Stomach (tissue), 4 donors: Measurements from ENCODE around the gene AGBL2.

Source experiments
- EP300 ChIP-seq: sonication (generic); formaldehyde crosslinking; IDR thresholded peaks from one replicate; pipeline ENCODE4 v1.6.1; 2017; ENCODE audit warnings: antibody characterized with exemption
- TF ChIP-seq, protein P1 (sequence below), 7 experiments: fragments of 450-650 bp in 4 of 7; fragments of 200-600 bp in 3 of 7; sonication (generic) in 3 of 7; IDR thresholded peaks; one replicate each; pipeline ENCODE4 v1.5.1; 2016 to 2019; ENCODE audit warnings: antibody characterized with exemption in 7 of 7, control low read depth in 2 of 7, mild to moderate bottlenecking in 1 of 7

DNA sequence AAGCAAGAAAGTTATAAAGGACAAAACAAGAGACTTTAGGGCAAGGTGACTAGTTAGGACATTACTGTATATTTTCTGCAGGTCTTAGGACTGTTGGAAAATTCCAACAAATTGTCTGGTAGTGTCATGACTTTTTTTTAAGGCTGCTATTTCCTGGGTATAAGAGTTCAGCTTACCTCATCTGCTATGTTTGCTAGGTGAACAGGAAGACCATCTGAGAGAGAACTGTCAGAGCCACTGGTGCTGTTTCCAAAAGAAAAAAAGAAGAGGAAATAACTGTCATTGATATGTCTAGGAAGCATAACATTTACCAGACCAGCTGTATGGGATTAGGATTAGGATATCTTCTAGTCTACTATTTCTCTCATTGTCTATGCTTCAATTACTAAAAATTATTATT is 46.5 kb downstream of the AGBL2 start:
- TF ChIP-seq, protein P1, sequence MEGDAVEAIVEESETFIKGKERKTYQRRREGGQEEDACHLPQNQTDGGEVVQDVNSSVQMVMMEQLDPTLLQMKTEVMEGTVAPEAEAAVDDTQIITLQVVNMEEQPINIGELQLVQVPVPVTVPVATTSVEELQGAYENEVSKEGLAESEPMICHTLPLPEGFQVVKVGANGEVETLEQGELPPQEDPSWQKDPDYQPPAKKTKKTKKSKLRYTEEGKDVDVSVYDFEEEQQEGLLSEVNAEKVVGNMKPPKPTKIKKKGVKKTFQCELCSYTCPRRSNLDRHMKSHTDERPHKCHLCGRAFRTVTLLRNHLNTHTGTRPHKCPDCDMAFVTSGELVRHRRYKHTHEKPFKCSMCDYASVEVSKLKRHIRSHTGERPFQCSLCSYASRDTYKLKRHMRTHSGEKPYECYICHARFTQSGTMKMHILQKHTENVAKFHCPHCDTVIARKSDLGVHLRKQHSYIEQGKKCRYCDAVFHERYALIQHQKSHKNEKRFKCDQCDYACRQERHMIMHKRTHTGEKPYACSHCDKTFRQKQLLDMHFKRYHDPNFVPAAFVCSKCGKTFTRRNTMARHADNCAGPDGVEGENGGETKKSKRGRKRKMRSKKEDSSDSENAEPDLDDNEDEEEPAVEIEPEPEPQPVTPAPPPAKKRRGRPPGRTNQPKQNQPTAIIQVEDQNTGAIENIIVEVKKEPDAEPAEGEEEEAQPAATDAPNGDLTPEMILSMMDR (IDR thresholded peaks at IDR 0.05), result no peak
- no peak for TF ChIP-seq EP300
